HepG2 (cell line): ENCODE measurements around the gene KLF16. TPM values are rescaled to one million over a fixed set of nuclear protein-coding genes. Genes with fewer than 3 reads are reported as not detected.

Source experiments
- AGO2 ChIP-seq: fragments of 200-400 bp; formaldehyde crosslinking; optimal IDR thresholded peaks from 2 replicates; pipeline ENCODE3; 2017; ENCODE audit warnings: mild to moderate bottlenecking, low read depth, low read length, moderate library complexity
- ATAD3A ChIP-seq: sonication (generic); formaldehyde crosslinking; IDR thresholded peaks from 2 replicates; pipeline ENCODE4 v1.4.0; 2020; ENCODE audit warnings: missing genetic modification reagents
- ATF7 ChIP-seq, 2 experiments: fragments of 450-650 bp in 1 of 2; sonication (generic) in 1 of 2; formaldehyde crosslinking in 1 of 2; IDR thresholded peaks; 2 replicates each; pipeline versions ENCODE4 v1.4.0 to v1.6.1; 2016 to 2020; ENCODE audit warnings: antibody characterized with exemption in 1 of 2, mild to moderate bottlenecking in 1 of 2, missing genetic modification reagents in 1 of 2
- ATF7-NPFF ChIP-seq: sonication (generic); formaldehyde crosslinking; IDR thresholded peaks from 2 replicates; pipeline ENCODE4 v1.8.1; 2023; ENCODE audit warnings: mild to moderate bottlenecking, low read depth, missing genetic modification reagents, moderate library complexity
- BHLHE40 ChIP-seq: IDR thresholded peaks from 2 replicates; pipeline ENCODE4 v1.6.1; 2011; ENCODE audit warnings: low read length, improper control_type of control experiment
- BORCS8-MEF2B ChIP-seq: sonication (generic); formaldehyde crosslinking; IDR thresholded peaks from 2 replicates; pipeline ENCODE4 v1.8.0; 2022; ENCODE audit warnings: mild to moderate bottlenecking, missing genetic modification reagents
- CREB1 ChIP-seq, 2 experiments: fragments of 450-650 bp in 1 of 2; IDR thresholded peaks; 2 replicates each; pipeline ENCODE4 v1.6.1; 2016 to 2017; ENCODE audit warnings: control low read depth in 1 of 2, mild to moderate bottlenecking in 1 of 2, missing compliant biosample characterization in 1 of 2, missing genetic modification characterization in 1 of 2
- EED ChIP-seq: sonication (generic); formaldehyde crosslinking; IDR thresholded peaks from 2 replicates; pipeline ENCODE4 v1.5.0; 2020; ENCODE audit warnings: mild to moderate bottlenecking, missing genetic modification reagents
- ERF ChIP-seq: IDR thresholded peaks from 2 replicates; pipeline ENCODE4 v1.6.1; 2018; ENCODE audit warnings: missing biosample characterization, missing genetic modification reagents
- HDAC1 ChIP-seq: sonication (generic); formaldehyde crosslinking; IDR thresholded peaks from 2 replicates; pipeline ENCODE4 v1.5.1; 2020; ENCODE audit warnings: mild to moderate bottlenecking, missing genetic modification reagents
- HDAC2 ChIP-seq: sonication (generic); formaldehyde crosslinking; IDR thresholded peaks from 2 replicates; pipeline ENCODE4 v1.4.0; 2020; ENCODE audit warnings: missing genetic modification reagents
- ISL2 ChIP-seq: sonication (generic); formaldehyde crosslinking; IDR thresholded peaks from 2 replicates; pipeline ENCODE4 v1.5.0; 2020; ENCODE audit warnings: missing genetic modification reagents
- KLF6 ChIP-seq: IDR thresholded peaks from 2 replicates; pipeline ENCODE4 v1.8.0; 2016; ENCODE audit warnings: missing biosample characterization, missing genetic modification reagents
- LBX2 ChIP-seq: sonication (generic); formaldehyde crosslinking; IDR thresholded peaks from 2 replicates; pipeline ENCODE4 v1.5.0; 2020; ENCODE audit warnings: missing genetic modification reagents, mild to moderate bottlenecking, borderline replicate concordance
- MAF1 ChIP-seq: sonication (generic); formaldehyde crosslinking; IDR thresholded peaks from 2 replicates; pipeline ENCODE4 v1.5.0; 2020; ENCODE audit warnings: missing genetic modification reagents, borderline replicate concordance
- NCOA2 ChIP-seq: sonication (generic); formaldehyde crosslinking; IDR thresholded peaks from 2 replicates; pipeline ENCODE4 v1.8.0; 2022; ENCODE audit warnings: inconsistent platforms
- PRPF4 ChIP-seq: fragments of 200-400 bp; formaldehyde crosslinking; IDR thresholded peaks from 2 replicates; pipeline ENCODE4 v1.6.1; 2016; ENCODE audit warnings: low read length, low read depth; ENCODE audit not compliant: poor library complexity, severe bottlenecking
- SATB2 ChIP-seq: sonication (generic); formaldehyde crosslinking; IDR thresholded peaks from 2 replicates; pipeline ENCODE4 v1.5.0; 2020; ENCODE audit warnings: missing genetic modification reagents
- ZFP36L1 ChIP-seq: sonication (generic); formaldehyde crosslinking; IDR thresholded peaks from 2 replicates; pipeline ENCODE4 v1.8.0; 2022; ENCODE audit warnings: mild to moderate bottlenecking, missing genetic modification reagents, moderate library complexity
- ZFP90 ChIP-seq: sonication (generic); formaldehyde crosslinking; IDR thresholded peaks from 2 replicates; pipeline ENCODE4 v1.8.0; 2022; ENCODE audit warnings: missing genetic modification reagents, mild to moderate bottlenecking, inconsistent platforms, borderline replicate concordance
- ZNF124 ChIP-seq: sonication (generic); formaldehyde crosslinking; IDR thresholded peaks from 2 replicates; pipeline ENCODE4 v1.4.0; 2020; ENCODE audit warnings: missing genetic modification reagents
- ZNF232 ChIP-seq: sonication (generic); formaldehyde crosslinking; IDR thresholded peaks from 2 replicates; pipeline ENCODE4 v1.4.0; 2020; ENCODE audit warnings: missing genetic modification reagents, borderline replicate concordance
- ZNF362 ChIP-seq: sonication (generic); formaldehyde crosslinking; IDR thresholded peaks from 2 replicates; pipeline ENCODE4 v1.4.0; 2020; ENCODE audit warnings: missing genetic modification reagents, mild to moderate bottlenecking, borderline replicate concordance
- ZNF546 ChIP-seq: sonication (generic); formaldehyde crosslinking; conservative IDR thresholded peaks from 2 replicates; pipeline ENCODE4 v1.8.1; 2023; ENCODE audit warnings: mild to moderate bottlenecking, missing genetic modification reagents
- ZNF770 ChIP-seq: sonication (generic); formaldehyde crosslinking; IDR thresholded peaks from 2 replicates; pipeline ENCODE4 v1.5.0; 2020; ENCODE audit warnings: mild to moderate bottlenecking, missing genetic modification reagents
- ZNF839 ChIP-seq: sonication (generic); formaldehyde crosslinking; IDR thresholded peaks from 2 replicates; pipeline ENCODE4 v1.4.0; 2020; ENCODE audit warnings: missing genetic modification reagents, mild to moderate bottlenecking, borderline replicate concordance
- ZSCAN12 ChIP-seq: sonication (generic); formaldehyde crosslinking; IDR thresholded peaks from 2 replicates; pipeline ENCODE4 v1.9.0; 2021; ENCODE audit warnings: mild to moderate bottlenecking, missing genetic modification reagents
- polyA plus RNA-seq, 8 experiments: library from polyadenylated mRNA; depleted of rRNA in 3 of 8; stranded (reverse) in 7 of 8; unstranded in 1 of 8; fragments of >200 nt; fragmentation: Illumina TruSeq in 4 of 8; extraction: Trizol in 4 of 8; gene quantifications; 2 replicates each; pipeline versions ENCODE4 v1.2.1 to v1.2.3, GENCODE V29; 2011 to 2016; ENCODE audit warnings: low read depth in 4 of 8, missing spikeins in 1 of 8, mixed read lengths in 1 of 8; ENCODE audit not compliant: insufficient read depth in 1 of 8
- total RNA-seq, 5 experiments: library from RNA; depleted of rRNA; stranded (reverse); fragments of >200 nt; fragmentation: Illumina TruSeq; extraction: Trizol; gene quantifications; 2 replicates each; pipeline ENCODE4 v1.2.3, GENCODE V29; 2016; ENCODE audit warnings: low read depth in 1 of 5

Gene KLF16
- total and polyA plus RNA-seq, 2 of the 13 experiments (the other 11 are each of a cell fraction or from before 2014, with no cell fraction given): 3.5 to 6.7 TPM

- TF ChIP-seq CREB1 (IDR thresholded peaks at IDR 0.05): no peak
- TF ChIP-seq CREB1 (CRISPR knock-in tag; IDR thresholded peaks at IDR 0.05): no peak
- TF ChIP-seq ATF7 (IDR thresholded peaks at IDR 0.05): no peak
- TF ChIP-seq ATF7 (CRISPR knock-in tag; IDR thresholded peaks at IDR 0.05): no peak
- no peak for TF ChIP-seq MAF1 (CRISPR knock-in tag)
- no peak for TF ChIP-seq ZFP90
- no peak for TF ChIP-seq ZNF362 (CRISPR knock-in tag)
- TF ChIP-seq ZNF770 (CRISPR knock-in tag): no peak; the same call in 1 of the 2 replicates
- TF ChIP-seq ZNF546 (CRISPR knock-in tag): 0 out of 2 replicates have a peak, but pooled peaks have one; percentile 80
- TF ChIP-seq KLF6 (CRISPR knock-in tag): peak; percentile 42; the same call in 1 of the 2 replicates
- no peak for TF ChIP-seq ZNF124
- TF ChIP-seq PRPF4: no peak
- TF ChIP-seq SATB2 (CRISPR knock-in tag): no peak
- TF ChIP-seq ZNF839 (CRISPR knock-in tag): no peak
- TF ChIP-seq EED (CRISPR knock-in tag): peak; percentile 88
- peak; percentile 56 for TF ChIP-seq HDAC1 (CRISPR knock-in tag)
- 0 out of 2 replicates have a peak, but pooled peaks have one; percentile 8 for TF ChIP-seq ISL2 (CRISPR knock-in tag)
- TF ChIP-seq BORCS8-MEF2B (CRISPR knock-in tag): no peak
- TF ChIP-seq ATAD3A (CRISPR knock-in tag): no peak
- TF ChIP-seq ZNF232 (CRISPR knock-in tag): no peak; the same call in 1 of the 2 replicates
- TF ChIP-seq ZFP36L1 (CRISPR knock-in tag): no peak
- TF ChIP-seq BHLHE40: no peak
- no peak for TF ChIP-seq LBX2 (CRISPR knock-in tag)
- no peak for TF ChIP-seq ZSCAN12 (CRISPR knock-in tag)
- TF ChIP-seq ERF: no peak; the same call in 1 of the 2 replicates
- TF ChIP-seq ATF7-NPFF (CRISPR knock-in tag): 0 out of 2 replicates have a peak, but pooled peaks have one; percentile 35
- peak; percentile 19; the same call in 1 of the 2 replicates for TF ChIP-seq NCOA2 (CRISPR knock-in tag)
- TF ChIP-seq HDAC2: no peak
- TF ChIP-seq AGO2: no peak
Measured at GRCh38 chr19:1848399-1849131, 14.8 kb downstream of the KLF16 start, which contains the start of gene REXO1 (continued).
